Left lung (tissue), 10 donors: Measurements from ENCODE around the gene ITGB5. TPM values are rescaled to one million over a fixed set of nuclear protein-coding genes. Genes with fewer than 3 reads are reported as not detected.
A peak's percentile ranks its signal among the peaks of the same experiment; 100 is the strongest.

Experiments used
- ATAC-seq: fragments of 200-7000 bp; cut with Tn5 transposase; one replicate; pipeline ENCODE4 v1.9.1; 2020; ENCODE audit warnings: moderate library complexity
- DNase-seq, 4 donors: peaks; one replicate each; pipeline ENCODE4 v3.0.0-alpha.2; 2013 to 2020
- H3K27ac ChIP-seq, 2 donors: fragments of 200-600 bp; sonication (generic) in 1 of 2; one replicate each; pipeline versions ENCODE4 v1.5.0 to v1.8.0; 2020 to 2021
- H3K27me3 ChIP-seq, 2 donors: fragments of 200-600 bp; sonication (generic) in 1 of 2; one replicate each; pipeline versions ENCODE4 v1.5.0 to v1.8.0; 2020 to 2021
- H3K36me3 ChIP-seq, 2 donors: fragments of 200-600 bp; sonication (generic) in 1 of 2; one replicate each; pipeline versions ENCODE4 v1.5.0 to v1.8.0; 2020 to 2021
- H3K4me1 ChIP-seq, 2 donors: fragments of 200-600 bp; one replicate each; pipeline ENCODE4 v1.8.0; 2021
- H3K4me3 ChIP-seq, 2 donors: fragments of 200-600 bp; sonication (generic) in 1 of 2; one replicate each; pipeline versions ENCODE4 v1.5.0 to v1.8.0; 2020 to 2021; ENCODE audit warnings: mild to moderate bottlenecking in 1 of 2
- H3K9me3 ChIP-seq, 2 donors: fragments of 200-600 bp; sonication (generic) in 1 of 2; one replicate each; pipeline versions ENCODE4 v1.5.0 to v1.8.0; 2020 to 2021
- intact Hi-C, 2 donors: fragments of 100-400 bp; cut with DNase I; formaldehyde crosslinking; loops; one replicate each; pipeline versions ENCODE4 v1.11.2 to v1.14.2; 2022
- polyA plus RNA-seq, 6 donors: library from polyadenylated mRNA; unstranded; fragments of 120-200 nt; gene quantifications; one replicate each; pipeline ENCODE4 v1.2.1, GENCODE V29; 2013; ENCODE audit not compliant: insufficient read length in 6 of 6
- total RNA-seq, 2 donors: library from RNA; stranded (reverse); fragmentation: NEBNext Ultra II Directional; extraction: Animal tissue kit (Norgen Biotek cat#: 25700); gene quantifications; one replicate each; pipeline ENCODE4 v1.2.1, GENCODE V29; 2021
- TF ChIP-seq, protein P1 (sequence below), 2 donors: fragments of 200-600 bp; sonication (generic) in 1 of 2; IDR thresholded peaks; one replicate each; pipeline versions ENCODE4 v1.5.0 to v1.8.0; 2021; ENCODE audit warnings: antibody characterized with exemption in 2 of 2
- donor health status: DM: no; HTN: yes; CAD: no.
- donor health status: DM: no; HTN: no; CAD: no.

Gene ITGB5
- total and polyA plus RNA-seq, 8 donors = 54.8 to 142 (median 67.4) TPM

DNA sequence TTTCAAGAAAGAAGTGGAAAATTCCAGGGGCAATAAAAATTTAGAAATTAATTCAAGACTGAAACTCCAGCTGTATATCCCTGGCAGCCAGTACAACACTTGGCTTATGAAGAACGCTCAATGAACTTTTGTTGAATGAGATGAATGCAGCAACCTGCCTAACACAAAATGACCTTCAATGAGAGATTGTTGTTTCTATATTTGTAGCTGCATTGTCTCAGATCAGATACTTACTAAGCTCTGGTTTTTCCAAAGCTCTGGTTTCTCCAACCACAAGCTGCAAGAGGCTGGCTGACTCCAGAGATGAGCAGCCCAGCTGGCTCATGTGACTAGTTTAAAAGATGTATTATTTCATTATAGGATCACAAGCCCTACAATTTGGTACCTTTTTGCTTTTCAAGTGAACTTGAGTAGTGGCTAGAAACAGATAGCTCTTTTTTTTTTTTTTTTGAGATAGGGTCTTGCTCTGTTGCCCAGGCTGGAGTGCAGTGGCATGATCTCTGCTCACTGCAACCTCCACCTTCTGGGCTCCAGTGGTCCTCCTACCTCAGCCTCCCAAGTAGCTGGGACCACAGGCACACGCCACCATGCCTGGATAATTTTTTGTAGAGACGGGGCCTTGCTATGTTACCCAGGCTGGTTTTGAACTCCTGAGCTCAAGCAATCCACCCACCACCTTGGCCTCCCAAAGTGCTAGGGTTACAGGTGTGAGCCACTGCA, 99.5 kb downstream of the ITGB5 start:
- Histone ChIP-seq H3K9me3 (no peaks in the 10 kb centered on the region), H3K27ac (peak overlapping the region in 1 of 2 donors; percentile 42), H3K27me3 (no peaks in the 10 kb centered on the region), H3K36me3 (no peaks in the 10 kb centered on the region), H3K4me3 (no peak overlapping the region), H3K4me1 (peaks cover 9 to 13% of the 10 kb centered on the region in 2 donors)
- ATAC-seq (peak; percentile 12), DNase-seq (no peak)
- intact Hi-C loops = loop anchor here in 1 of 2 donors (5.0 kb wide), 1 partner anchor 100 kb away; the partner anchor contains the start of gene ITGB5
- TF ChIP-seq, protein P1, sequence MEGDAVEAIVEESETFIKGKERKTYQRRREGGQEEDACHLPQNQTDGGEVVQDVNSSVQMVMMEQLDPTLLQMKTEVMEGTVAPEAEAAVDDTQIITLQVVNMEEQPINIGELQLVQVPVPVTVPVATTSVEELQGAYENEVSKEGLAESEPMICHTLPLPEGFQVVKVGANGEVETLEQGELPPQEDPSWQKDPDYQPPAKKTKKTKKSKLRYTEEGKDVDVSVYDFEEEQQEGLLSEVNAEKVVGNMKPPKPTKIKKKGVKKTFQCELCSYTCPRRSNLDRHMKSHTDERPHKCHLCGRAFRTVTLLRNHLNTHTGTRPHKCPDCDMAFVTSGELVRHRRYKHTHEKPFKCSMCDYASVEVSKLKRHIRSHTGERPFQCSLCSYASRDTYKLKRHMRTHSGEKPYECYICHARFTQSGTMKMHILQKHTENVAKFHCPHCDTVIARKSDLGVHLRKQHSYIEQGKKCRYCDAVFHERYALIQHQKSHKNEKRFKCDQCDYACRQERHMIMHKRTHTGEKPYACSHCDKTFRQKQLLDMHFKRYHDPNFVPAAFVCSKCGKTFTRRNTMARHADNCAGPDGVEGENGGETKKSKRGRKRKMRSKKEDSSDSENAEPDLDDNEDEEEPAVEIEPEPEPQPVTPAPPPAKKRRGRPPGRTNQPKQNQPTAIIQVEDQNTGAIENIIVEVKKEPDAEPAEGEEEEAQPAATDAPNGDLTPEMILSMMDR (IDR thresholded peaks at IDR 0.05) = no peak

DNA sequence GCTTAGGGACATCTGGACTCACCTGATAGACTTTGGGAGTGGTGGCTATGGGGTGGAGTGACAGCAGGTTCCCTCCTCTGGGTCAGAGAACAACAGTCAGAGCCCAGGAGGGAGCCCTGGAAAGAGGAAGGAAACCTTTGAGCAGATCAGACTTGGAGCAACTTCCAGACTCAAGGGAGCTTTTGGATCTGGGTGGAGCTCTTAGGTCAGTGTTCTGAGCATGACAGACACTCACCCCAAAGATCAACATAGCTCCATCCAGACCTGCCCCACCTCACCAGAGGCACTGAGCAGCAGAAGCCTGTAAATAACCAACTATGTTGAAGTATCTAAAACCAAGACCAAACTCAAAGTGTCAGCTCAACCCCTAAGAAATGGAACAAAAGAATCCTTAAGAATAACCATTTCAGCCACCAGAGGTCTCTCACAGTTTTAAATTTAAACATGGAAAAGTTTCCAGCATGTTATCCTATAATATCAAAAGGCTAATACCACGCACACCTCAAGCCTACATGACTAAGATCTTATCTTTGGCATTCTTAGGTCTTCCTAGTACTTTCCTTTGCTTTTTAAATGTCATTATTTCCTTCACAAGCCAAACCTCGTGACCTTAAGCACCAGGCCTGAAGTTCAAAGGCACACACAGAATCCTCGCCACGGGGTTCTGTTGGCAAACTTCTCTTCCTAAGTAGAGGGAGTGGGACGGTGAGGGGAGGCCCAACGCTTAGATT, 100.5 kb downstream of the ITGB5 start:
- Histone ChIP-seq H3K4me1 (peaks cover 9 to 14% of the 10 kb centered on the region in 2 donors), H3K27ac (peak overlapping the region in 1 of 2 donors; percentile 41), H3K36me3 (no peaks in the 10 kb centered on the region), H3K4me3 (no peak overlapping the region), H3K27me3 (no peaks in the 10 kb centered on the region), H3K9me3 (no peaks in the 10 kb centered on the region)
- intact Hi-C loops = loop anchor here in 1 of 2 donors (5.0 kb wide), 1 partner anchor 101 kb away; the partner anchor contains the start of gene ITGB5
- TF ChIP-seq, protein P1 (IDR thresholded peaks at IDR 0.05) = peak; percentile 19 to 26
- peak; percentile 54 for ATAC-seq
- DNase-seq = no peak

DNA sequence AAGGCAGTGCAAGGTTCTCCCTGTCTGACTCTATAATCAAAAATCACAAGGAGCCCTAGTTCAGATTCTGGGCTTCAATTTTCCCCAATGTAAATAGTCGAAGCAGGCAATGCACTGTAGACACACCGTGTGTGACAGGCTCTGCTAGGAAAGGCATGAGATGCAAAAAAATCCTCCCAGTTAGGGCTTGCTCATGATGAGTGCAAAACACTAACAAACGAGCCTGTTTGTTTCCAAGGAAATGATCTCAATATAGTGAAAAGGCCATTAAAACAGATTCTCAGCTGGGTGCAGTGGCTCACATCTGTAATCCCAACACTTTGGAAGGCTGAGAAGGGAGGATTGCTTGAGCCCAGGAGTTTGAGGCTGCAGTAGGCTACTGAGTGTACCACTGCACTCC, 101.2 kb downstream of the ITGB5 start:
- Histone ChIP-seq H3K4me3 (no peak overlapping the region), H3K36me3 (no peaks in the 10 kb centered on the region), H3K4me1 (peaks cover 11 to 18% of the 10 kb centered on the region in 2 donors), H3K27ac (no peak overlapping the region), H3K9me3 (no peaks in the 10 kb centered on the region), H3K27me3 (no peaks in the 10 kb centered on the region)
- intact Hi-C loops = loop anchor here in 1 of 2 donors (5.0 kb wide), 1 partner anchor 101 kb away; the partner anchor contains the start of gene ITGB5
- ATAC-seq = no peak
- TF ChIP-seq, protein P1 (IDR thresholded peaks at IDR 0.05) = no peak
- DNase-seq = no peak

DNA sequence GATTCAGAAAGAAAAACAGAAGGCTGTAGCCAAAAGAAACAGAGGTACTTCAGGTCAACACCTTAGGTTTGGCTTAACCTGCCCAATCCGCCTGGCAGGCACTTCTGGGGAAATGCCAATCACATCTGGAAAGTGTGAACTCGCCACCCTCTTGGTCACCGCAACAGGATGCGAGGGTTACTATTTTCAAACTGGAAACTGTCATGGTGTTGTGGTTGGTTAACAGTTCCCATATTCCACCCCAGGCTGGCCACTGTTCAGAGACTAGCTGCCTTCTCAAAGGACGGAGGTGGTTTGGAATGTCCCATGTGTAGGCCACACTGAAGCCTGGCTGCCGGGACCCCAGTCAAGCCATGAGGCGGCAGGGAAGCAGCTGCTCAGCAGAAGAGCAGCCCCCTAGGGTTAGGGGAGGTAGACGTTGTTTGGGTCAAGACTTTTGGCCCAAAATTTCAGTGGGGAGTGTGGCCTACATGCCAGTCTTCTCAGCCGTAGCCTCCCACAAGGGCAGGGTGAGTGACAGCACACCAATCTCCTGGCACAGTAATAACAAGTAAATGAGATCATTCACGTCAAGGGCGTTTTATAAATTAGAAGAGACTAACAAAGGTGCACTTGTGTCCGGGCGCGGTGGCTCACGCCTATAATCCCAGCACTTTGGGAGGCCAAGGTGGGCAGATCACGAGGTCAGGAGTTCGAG, 102.3 kb downstream of the ITGB5 start:
- no peaks in the 10 kb centered on the region for H3K9me3 ChIP-seq
- no peaks in the 10 kb centered on the region for H3K27me3 ChIP-seq
- intact Hi-C loops = loop anchor here in 1 of 2 donors (5.0 kb wide), 1 partner anchor 102 kb away; the partner anchor contains the start of gene ITGB5
- DNase-seq (no peak), ATAC-seq (no peak)
- TF ChIP-seq, protein P1 (IDR thresholded peaks at IDR 0.05) = no peak
- no peak overlapping the region for H3K4me3 ChIP-seq
- H3K27ac ChIP-seq = no peak overlapping the region
- peaks cover 22% of the 10 kb centered on the region in 2 donors for H3K4me1 ChIP-seq
- no peaks in the 10 kb centered on the region for H3K36me3 ChIP-seq
